A673 (cell line): Measurements from ENCODE around the gene UGT2B7. TPM values are rescaled to one million over a fixed set of nuclear protein-coding genes. Genes with fewer than 3 reads are reported as not detected.

ENCODE experiments used
- BruUV-seq: library from RNA; stranded (reverse); fragments of 400-500 nt; replicated peaks from 2 replicates; lab custom pipeline; 2021; lab: Mats Ljungman, UMichigan
- CTCF ChIA-PET: fragments of 300-600 bp; sonication (Branson Sonifier 250); formaldehyde crosslinking; loops from one replicate; lab custom pipeline; 2022; ENCODE audit warnings: antibody characterized with exemption; lab: Charles Lee
- POLR2A ChIA-PET: fragments of 300-600 bp; sonication (Branson Sonifier 250); formaldehyde crosslinking; loops from one replicate; lab custom pipeline; 2022; ENCODE audit warnings: antibody characterized with exemption; ENCODE audit not compliant: low non-redundant PET; lab: Charles Lee
- DNase-seq: peaks from one replicate; pipeline ENCODE4 v3.0.0-alpha.2; 2015; ENCODE audit warnings: low spot score
- H3K27ac ChIP-seq: fragments of 200-600 bp; sonication (generic); 2 replicates; pipeline ENCODE4 v1.5.1; 2016; ENCODE audit warnings: mixed run types, low read depth, mild to moderate bottlenecking, mixed read lengths, antibody characterized with exemption, low read length; ENCODE audit not compliant: poor library complexity, severe bottlenecking
- H3K27me3 ChIP-seq: fragments of 200-600 bp; sonication (generic); replicated peaks from 2 replicates; pipeline ENCODE4 v1.6.1; 2017; ENCODE audit warnings: mixed run types, low read depth, mild to moderate bottlenecking, mixed read lengths, antibody characterized with exemption, low read length; ENCODE audit not compliant: insufficient read depth, poor library complexity
- H3K36me3 ChIP-seq: fragments of 200-600 bp; sonication (generic); 2 replicates; pipeline ENCODE4 v1.6.1; 2016; ENCODE audit warnings: mixed run types, mild to moderate bottlenecking, mixed read lengths, antibody characterized with exemption, low read length; ENCODE audit not compliant: insufficient read depth, poor library complexity, severe bottlenecking
- H3K4me1 ChIP-seq: fragments of 200-600 bp; sonication (generic); 2 replicates; pipeline ENCODE4 v1.6.1; 2017; ENCODE audit warnings: mixed run types, mild to moderate bottlenecking, mixed read lengths, antibody characterized with exemption, low read length; ENCODE audit not compliant: insufficient read depth, poor library complexity, severe bottlenecking
- H3K4me3 ChIP-seq: fragments of 200-600 bp; sonication (generic); 2 replicates; pipeline ENCODE4 v1.5.1; 2016; ENCODE audit warnings: low read depth, mixed run types, mild to moderate bottlenecking, mixed read lengths, low read length; ENCODE audit not compliant: poor library complexity, severe bottlenecking
- H3K9me3 ChIP-seq: fragments of 200-600 bp; sonication (generic); 2 replicates; pipeline ENCODE4 v1.6.1; 2016; ENCODE audit warnings: mixed run types, low read depth, mild to moderate bottlenecking, mixed read lengths, antibody characterized with exemption, low read length; ENCODE audit not compliant: poor library complexity, severe bottlenecking
- CTCF ChIP-seq: fragments of 300-800, 200-600 bp; sonication (generic); conservative IDR thresholded peaks from 2 replicates; pipeline ENCODE4 v1.5.1; 2017; ENCODE audit warnings: low read depth, mild to moderate bottlenecking, antibody characterized with exemption, low read length, moderate library complexity, mixed read lengths
- EZH2 ChIP-seq: fragments of 200-600 bp; sonication (generic); IDR thresholded peaks from 2 replicates; pipeline ENCODE4 v1.6.1; 2017; ENCODE audit warnings: borderline replicate concordance, low read depth, mild to moderate bottlenecking, mixed read lengths, antibody characterized with exemption, low read length; ENCODE audit not compliant: poor library complexity, severe bottlenecking
- intact Hi-C: fragments of 100-400 bp; cut with micrococcal nuclease; formaldehyde crosslinking; loops from one replicate; pipeline ENCODE4 v1.10.0; 2022; ENCODE audit not compliant: unreplicated experiment
- total RNA-seq: library from RNA; stranded (reverse); gene quantifications from 2 replicates; pipeline ENCODE4 v1.2.3, GENCODE V29; 2021

The UGT2B7 gene
- total RNA-seq, 1 experiment from 2014 or later: not detected

GRCh38 chr4:69066945-69067344, 29.3 kb upstream of the UGT2B7 start:
- no TSS peak for BruUV-seq
- POLR2A ChIA-PET: no interaction called here
- no peak overlapping the region for H3K4me3 ChIP-seq
- no peaks in the 10 kb centered on the region for H3K36me3 ChIP-seq
- no peaks in the 10 kb centered on the region for H3K9me3 ChIP-seq
- intact Hi-C loops: no loop called here
- no peak for DNase-seq
- H3K27ac ChIP-seq: no peak overlapping the region
- CTCF ChIA-PET: no interaction called here
- no peaks in the 10 kb centered on the region for H3K27me3 ChIP-seq
- H3K4me1 ChIP-seq: no peaks in the 10 kb centered on the region
- TF ChIP-seq CTCF (no peak), EZH2 (no peak)

- Histone ChIP-seq H3K36me3 (no peaks in the 10 kb centered on the region), H3K9me3 (no peaks in the 10 kb centered on the region), H3K27ac (no peak overlapping the region), H3K4me3 (no peak overlapping the region), H3K27me3 (no peaks in the 10 kb centered on the region), H3K4me1 (no peaks in the 10 kb centered on the region)
- TF ChIP-seq EZH2 (no peak), CTCF (no peak)
- no peak for DNase-seq
- BruUV-seq: no TSS peak
- POLR2A ChIA-PET: no interaction called here
- intact Hi-C loops: no loop called here
- CTCF ChIA-PET: no interaction called here
These were observed 27.2 kb upstream of the UGT2B7 start for GRCh38 chr4:69069085-69069484.

GRCh38 chr4:69070590-69070989, 25.7 kb upstream of the UGT2B7 start:
- intact Hi-C loops: no loop called here
- no peak for TF ChIP-seq EZH2
- TF ChIP-seq CTCF: no peak

More at GRCh38 chr4:69070590-69070989, 25.7 kb upstream of the UGT2B7 start:
- H3K9me3 ChIP-seq: no peaks in the 10 kb centered on the region
- no peaks in the 10 kb centered on the region for H3K4me1 ChIP-seq
- ChIA-PET POLR2A (no interaction called here), CTCF (no interaction called here)
- H3K27ac ChIP-seq: no peak overlapping the region
- no TSS peak for BruUV-seq
- H3K36me3 ChIP-seq: no peaks in the 10 kb centered on the region
- H3K4me3 ChIP-seq: no peak overlapping the region
- no peak for DNase-seq
- H3K27me3 ChIP-seq: no peaks in the 10 kb centered on the region
